Activated CD8-positive, alpha-beta memory T cell treated with anti-CD3 and anti-CD28 coated beads, Interleukin-2, amount 50 U/mL, for 4 hours (primary cell): ENCODE data around the gene DNAJC28.
"Not testable (repeated sequence)": the region's sequence is repeated elsewhere in the genome, so short reads cannot be mapped to it uniquely, and the experiment has no call there.

Experiments used
- DNase-seq: peaks from one replicate; pipeline ENCODE4 v3.0.0-alpha.2; 2020

Gene DNAJC28

DNA sequence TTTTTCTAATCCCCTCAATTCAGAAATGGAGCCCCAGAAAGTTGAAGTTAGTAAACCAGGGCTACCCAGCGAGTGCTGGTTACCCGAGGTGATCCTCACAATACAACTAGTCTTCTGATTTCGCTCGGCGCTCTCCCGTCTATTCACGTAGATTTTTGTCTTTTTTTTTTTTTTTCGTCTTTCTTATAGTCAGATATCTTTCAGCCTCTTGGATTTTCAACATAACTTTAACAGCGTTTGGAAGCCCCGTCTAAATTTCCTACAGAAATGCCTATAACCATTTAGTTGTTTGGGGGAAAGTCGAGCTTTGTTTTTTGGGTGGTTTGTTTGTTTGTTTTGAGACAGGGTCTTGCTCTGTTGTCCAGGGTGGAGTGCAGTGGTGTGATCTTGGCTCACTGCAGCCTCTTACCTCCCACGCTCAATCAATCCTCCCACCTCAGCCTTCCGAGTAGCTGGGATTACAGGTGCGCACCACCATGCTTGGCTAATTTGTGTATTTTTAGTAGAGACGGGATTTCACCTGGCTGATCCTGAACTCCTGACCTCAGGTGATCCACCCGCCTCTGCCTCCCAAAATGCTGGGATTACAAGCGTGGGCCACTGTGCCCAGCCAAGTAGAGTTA is 10.9 kb downstream of the DNAJC28 start:
- no peak for DNase-seq

DNA sequence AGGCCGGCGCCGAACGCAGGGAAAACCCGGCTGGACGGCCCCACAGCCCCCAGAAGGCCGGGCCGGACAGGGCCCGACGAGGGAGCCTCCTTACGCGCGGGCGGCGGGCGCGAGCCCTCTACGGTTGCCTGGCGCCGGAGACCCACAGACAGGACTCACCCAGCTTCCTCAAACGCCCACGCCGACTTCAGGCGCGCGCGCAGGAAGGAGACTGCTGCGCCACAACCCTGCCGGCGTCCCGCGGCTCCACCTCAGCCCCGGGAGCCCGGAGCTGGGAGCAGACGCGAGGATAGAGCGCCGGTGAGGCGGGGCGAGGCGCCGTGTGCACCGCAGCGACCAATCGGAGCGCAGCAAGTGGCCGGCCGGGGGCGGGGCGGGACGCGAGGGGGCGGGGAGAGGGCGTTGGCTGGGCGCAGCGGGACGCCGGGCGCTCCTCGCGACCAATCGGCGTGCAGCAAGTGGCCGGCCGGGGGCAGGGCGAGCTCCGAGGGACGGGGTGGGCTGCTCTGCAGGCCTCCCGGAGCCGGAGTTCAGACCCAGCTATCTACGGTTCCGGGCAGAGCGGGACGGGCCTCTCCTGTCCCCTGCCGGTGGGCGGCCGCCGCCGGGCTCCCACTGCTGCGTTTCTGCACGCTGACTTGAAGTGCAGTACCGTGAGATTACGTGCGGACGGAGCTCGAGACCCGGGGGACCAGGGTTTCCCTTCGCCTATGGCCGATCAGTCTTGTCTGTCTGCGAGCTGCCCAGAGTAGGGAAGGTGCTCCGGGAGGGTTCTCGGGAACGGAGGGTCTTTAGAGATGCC is 11.6 kb downstream of the DNAJC28 start, which contains the start of gene TMEM50B:
Gene TMEM50B, minus strand, starts transcription at position 296 of the 802 bp plus-strand sequence. CDS start 11,089 bp downstream, outside the sequence.
- DNase-seq: peak; percentile 94

DNA sequence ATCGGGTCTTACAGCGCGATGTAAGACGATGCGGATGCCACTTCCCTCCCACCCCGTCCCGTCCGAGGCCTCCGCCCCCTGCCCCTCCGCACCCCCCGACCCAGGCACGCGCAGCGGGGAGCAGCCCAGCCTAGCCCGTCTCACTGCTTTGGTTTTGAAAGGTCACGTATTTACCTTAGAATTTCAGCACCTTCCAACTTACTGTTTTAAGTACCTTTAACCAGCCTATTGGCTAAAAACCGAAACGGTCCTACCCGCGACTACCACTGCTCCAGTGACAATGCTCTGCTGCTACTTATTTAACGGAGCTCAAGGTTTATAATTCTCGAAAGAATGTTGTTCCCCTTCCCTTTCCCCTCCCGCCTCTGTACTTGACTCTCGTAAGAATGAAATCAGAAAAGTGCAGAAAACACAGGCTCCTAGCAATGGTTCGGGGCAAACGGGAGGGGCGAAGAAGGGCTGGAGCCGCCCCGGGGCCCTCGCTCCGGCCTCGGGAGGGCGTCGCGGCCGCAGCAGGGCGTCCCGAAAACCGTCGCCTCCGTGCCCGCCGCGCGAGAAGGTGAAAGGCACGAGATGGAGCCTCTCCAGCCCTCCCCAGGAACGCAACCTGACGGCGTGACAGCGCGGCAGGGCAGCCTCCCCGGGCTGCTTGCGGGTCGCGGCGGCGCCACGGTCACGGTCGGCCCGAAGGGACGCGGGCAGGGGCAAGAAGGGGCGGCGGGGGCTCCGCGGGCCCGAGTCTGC is 12.4 kb downstream of the DNAJC28 start:
- peak; percentile 43 for DNase-seq

DNA sequence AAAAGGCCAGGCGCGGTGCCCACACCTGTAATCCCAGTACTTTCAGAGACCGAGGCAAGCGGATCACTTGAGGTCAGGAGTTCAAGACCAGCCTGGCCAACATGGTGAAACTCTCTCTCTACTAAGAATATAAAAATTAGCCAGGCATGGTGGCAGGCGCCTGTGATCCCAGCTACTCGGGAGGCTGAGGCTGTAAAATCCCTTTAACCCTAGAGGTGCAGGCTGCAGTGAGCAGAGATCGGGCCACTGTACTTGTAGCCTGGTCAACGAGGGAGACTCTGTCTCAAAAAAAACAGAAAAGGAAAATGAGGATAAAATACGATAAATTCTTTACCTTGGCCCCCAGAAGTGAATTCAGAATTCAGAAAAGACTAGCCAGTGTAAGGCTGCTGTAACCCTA is 13.3 kb downstream of the DNAJC28 start:
- no peak for DNase-seq

DNA sequence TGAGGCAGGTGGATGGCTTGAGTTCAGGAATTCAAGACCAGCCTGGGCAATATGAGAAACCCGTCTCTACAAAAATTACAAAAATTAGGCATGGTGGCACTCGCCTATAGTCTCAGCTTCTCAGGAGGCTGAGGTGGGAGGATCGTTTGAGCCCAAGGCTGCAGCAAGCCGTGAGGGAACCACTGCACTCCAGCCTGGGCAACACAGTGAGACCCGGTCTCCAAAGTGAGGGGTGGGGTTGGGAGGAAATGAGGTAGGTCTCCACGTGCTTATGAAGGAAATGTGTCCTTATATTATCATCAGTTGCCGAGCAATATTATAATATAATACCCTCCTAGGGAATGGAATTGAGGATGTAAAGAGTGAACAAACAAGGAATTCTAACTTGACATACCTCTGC is 14.4 kb downstream of the DNAJC28 start:
- DNase-seq: no peak

DNA sequence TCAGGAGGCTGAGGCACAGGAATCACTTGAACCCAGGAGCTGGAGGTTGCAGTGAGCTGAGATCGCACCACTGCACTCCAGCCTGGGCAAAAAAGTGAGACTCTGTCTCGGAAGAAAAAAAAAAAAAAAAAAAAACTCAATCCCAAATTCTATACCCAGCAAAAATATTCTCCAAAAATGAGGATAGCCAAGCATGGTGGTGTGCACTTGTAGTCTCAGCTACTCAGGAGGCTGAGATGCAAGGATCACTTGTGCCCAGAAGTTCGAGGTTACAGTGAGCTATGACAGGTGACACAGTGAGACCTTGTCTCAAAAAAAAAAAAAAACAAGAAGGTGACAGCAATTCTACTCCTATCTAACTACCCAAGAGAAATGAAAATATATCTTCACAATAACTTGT is 18.2 kb downstream of the DNAJC28 start:
- no peak for DNase-seq

DNA sequence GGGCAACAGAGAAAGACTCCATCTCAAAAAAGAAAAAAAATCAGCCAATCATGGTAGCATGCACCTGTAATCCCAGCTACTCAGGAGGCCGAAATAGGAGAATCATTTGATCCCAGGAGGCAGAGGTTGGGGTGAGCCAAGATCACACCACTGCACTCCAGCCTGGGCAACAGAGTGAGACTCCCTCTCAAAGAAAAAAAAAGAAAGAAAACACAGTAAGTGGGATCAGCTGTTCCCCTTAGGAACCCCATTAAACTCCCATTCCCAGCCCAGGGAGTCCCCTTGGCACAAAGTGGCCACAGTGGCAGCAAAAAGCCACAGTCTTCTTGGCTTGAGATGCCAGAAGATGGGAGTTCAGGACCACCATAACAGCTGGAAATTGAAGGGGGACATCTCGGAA is 20.8 kb downstream of the DNAJC28 start:
- DNase-seq: no peak

DNA sequence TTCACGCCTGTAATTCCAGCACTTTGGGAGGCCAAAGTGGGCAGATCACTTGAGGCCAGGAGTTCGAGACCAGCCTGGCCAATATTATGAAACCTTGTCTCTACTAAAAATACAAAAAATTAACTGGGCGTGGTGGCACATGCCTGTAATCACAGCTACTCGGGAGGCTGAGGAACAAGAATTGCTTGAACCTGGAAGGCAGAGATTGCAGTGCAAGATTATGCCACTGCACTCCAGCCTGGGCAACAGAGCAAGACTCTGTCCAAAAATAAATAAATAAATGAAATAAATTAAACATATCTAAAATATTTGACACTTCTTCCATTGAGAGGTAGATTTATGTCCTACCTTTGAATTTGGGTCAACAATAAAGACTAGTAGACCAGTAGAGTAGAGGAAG is 22.3 kb downstream of the DNAJC28 start:
- not testable (repeated sequence) for DNase-seq

DNA sequence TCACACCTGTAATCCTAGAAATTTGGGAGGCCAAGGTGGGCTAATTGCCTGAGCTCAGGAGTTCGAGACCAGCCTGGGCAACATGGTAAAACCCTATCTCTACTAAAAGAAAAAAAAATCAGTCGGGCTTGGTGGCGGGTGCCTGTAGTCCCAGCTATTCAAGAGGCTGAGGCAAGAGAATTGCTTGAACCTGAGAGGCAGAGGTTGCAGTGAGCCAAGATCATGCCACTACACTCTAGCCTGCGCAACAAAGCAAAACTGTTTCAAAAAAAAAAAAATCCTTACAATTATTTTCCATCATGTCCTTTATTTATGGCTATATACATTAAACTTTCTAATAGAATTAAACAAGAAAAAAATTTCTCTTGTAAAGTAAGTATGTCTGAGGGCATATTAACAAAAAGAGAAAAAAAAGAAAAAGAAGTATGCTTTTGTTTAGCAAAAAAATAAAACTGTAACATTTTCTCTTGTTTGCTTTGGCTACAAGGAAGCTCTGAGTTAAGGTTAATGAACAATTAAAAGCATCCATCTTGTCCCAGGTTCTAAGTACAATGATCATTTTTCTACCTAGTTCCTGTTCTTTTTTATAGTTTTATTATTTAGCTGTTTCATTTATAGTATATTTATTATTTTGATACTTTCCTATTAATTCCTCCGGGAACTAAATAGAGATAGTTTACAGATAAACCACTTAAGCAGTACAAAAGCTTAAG is 29.8 kb downstream of the DNAJC28 start:
- no peak for DNase-seq

DNA sequence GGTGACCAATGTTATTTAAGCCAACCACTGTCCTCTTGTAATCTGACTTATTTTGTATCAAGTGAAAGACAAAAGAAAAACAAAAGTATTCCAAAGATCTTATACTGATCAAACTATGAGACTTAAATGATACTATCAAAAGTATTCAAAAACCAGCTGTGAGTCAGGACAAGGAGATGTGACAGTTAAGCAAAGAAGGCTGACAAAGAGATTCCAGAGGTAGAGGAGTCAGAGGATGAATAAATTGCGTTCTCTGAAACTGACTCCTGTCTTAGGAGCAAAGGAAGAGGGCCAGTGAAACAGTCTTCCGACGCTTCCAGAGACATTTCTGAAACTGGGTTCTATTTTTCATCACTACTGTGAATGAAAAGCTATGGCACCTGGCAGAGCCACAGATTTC is 32.7 kb downstream of the DNAJC28 start:
- DNase-seq: no peak

DNA sequence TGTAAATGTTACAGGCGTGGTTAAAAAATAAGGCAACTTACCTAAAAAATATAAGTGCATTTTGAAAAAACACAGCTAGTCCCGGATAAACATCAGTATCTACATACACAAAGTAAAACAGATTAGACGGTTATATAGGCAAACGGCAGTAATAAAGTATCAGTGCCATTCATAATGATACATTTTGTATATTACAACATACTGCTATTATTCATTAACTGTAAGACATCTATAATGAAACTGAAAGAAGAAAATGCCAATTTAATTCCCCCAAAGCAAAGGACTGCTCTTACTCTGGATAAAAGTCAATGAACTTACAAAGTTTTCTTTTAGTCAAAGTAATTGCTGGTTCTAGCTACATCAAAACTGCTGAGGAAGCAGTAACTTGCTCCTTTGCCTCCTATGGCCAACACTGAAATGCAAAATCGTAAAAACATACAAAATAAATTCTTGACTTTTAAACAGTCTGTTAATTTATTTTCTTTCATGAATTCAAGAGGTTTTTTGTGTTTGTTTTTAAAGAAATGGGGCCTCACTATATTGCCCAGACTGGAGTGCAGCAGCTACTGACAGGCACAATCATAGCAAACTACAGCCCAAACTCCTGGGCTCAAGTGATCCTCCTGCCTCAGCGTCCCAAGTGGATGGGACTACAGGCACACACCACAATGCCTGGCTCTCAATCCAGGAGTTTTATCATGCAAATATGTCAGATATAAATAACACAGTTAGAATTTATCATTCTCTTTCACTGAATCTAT is 35.6 kb downstream of the DNAJC28 start:
- DNase-seq: no peak

DNA sequence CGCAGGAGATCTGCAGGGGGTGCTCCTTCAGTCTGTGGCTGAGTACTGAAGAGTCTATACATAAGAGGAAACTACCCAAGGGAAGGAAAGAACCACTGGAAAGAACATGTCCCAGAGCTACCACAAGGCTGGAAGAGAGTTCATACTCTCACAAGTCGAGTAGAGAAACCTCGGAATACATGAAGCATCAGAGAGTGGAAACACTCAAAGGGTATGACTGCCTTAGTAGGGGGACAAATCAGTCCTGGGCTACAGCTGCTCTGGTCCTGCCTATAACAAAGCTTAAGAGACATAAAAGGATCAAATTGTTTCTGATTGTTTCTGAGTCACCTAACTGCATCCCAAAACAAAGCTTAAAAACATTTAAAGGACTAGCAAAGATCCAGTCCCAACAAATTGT is 39.2 kb downstream of the DNAJC28 start:
- DNase-seq: no peak

DNA sequence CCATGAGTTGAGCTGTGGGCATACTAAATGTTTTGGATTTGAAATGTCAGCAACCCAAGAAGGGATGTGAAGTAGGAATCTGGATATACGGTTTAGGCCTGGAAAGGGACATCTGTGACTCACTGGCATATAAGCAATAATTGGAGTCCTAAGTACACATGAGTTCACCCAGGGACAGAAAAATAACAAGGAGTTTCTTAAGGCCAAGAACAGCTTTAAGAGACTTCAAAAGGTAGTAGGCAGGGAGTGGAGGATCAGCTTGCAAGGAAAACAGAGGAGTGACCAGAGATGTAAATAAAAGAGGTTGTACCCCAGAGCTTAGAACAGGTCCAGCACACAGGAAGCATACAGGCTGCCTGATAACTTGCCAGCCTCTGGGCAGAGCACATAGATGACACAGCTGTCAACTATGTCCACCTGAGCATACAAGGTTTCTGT is 39.9 kb downstream of the DNAJC28 start:
- no peak for DNase-seq

DNA sequence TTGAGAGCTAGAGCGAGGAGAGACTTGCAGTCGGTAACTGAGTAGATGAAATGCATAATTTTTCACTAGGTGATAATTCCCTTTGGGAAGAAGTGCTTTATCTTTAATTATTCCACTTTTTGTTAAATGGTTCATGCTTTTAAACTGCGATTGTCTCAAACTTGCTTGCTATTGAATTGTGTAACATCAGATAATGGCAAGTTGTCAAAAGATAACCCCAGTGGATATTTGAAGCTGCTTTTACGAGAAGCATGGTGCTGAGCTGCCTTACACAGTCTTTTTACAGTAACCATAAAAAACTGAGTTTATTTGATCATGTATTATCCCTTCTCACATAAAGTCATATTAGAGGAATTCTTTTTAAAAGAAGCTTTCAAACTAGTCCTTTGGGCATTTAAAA is 41.9 kb downstream of the DNAJC28 start:
- DNase-seq: no peak

DNA sequence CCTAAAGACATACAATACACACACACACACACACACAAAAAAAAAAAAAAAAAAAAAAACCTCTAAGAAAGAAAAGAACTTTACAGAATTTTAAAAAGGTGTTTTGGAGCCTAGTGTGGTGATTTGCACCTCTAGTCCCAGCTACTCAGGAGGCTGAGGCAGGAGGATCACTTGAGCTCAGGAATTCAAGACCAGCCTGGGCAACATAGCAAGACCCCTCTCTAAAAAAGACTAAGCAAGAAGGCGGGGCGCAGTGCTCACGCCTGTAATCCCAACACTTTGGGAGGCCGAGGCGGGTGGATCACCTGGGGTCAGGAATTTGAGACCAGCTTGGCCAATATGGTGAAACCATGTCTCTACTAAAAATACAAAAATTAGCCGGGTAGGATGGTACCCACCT is 44.9 kb downstream of the DNAJC28 start:
- not testable (repeated sequence) for DNase-seq

DNA sequence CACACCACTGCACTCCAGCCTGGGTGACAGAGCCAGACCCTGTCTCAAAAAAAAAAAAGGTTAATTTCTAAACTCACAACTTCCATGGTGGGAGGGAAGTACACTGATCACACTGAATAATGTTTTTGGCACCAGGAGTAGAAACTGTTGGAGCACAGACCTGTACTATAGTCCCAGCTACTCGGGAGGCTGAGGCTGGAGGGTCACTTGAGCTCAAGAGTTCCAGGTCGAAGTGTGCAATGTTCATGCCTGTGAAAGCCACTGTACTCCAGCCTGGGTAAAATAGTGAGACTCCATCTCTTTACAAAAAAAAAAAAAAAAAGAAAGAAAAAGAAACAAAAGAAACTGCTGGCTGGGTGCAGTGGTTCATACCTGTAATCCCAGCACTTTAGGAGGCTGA is 47.0 kb downstream of the DNAJC28 start:
- DNase-seq: no peak

DNA sequence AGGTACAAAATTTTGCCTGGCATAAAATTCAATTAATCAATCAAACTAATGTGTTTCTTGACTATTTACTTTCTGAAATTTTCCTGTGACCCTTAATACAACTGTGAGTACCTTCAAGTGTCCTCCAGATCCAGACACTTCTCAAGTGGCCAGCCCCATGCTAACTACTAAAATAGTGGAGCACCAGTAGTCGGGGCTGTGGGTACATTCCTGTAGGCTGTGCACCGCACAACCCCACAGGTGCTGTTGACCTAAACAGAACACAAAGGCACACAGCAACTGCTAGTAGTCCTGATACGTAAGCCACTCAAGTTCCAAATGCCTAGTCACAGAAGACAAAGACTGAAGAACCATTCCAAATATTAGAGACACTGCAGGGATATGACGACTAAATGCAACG is 48.3 kb downstream of the DNAJC28 start:
- no peak for DNase-seq

DNA sequence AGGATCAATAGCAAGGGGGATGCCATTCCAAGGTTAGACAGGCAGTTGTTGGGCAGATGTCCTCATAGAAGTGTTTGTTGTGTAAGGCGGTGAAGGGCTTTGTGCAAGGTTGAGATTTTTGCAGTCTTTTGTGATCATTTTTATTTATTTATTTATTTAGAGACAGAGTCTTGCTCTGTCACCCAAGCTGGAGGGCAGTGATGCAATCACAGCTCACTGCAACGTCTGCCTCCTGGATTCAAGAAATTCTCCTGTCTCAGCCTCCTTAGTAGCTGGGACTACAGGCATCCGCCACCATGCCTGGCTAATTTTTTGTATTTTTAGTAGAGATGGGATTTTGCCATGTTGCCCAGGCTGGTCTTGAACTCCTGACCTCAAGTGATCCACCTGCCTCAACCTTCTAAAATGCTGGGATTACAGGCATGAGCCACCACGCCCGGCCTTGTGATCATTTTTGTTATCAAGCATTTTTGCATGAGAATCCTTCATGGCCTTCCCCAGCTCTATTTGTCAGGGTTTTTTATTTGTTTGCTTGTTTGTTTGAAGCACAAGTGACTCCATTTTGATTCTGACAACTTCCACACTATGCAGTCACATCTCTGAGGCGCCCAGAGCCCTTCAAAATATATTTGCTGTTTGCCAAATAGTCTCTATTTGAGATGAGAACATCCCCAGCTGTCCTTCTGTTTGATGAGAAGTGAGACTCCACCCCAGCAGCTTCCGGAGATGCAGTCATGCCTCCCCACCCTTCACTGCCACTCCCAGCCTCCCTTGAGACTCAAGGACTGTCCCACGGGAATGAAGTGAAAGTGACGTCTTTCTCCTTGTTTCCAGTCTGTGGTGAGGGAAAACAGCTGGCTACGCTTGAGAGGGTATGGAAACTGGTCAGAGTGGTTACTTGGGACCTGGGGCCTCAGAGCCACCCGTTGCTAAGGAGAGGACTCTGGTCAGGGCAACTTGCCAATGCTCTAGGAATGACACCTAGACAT is 49.7 kb downstream of the DNAJC28 start:
- no peak for DNase-seq
